Trophoblast cell (in vitro differentiated cells and primary cell): ENCODE measurements around the gene MPP3.
"Not testable (repeated sequence)": the region's sequence is repeated elsewhere in the genome, so short reads cannot be mapped to it uniquely, and the experiment has no call there.

ENCODE experiments used
- DNase-seq, 2 donors: peaks; one replicate each; pipeline ENCODE4 v3.0.0-alpha.2; 2016
- H2AFZ ChIP-seq: 2 replicates; pipeline ENCODE4 v1.6.1; 2013; ENCODE audit warnings: low read length, moderate library complexity, mild to moderate bottlenecking; ENCODE audit not compliant: insufficient read depth, poor library complexity
- H2AK5ac ChIP-seq: 2 replicates; pipeline ENCODE4 v1.6.1; 2013; ENCODE audit warnings: mild to moderate bottlenecking, low read length
- H2BK120ac ChIP-seq: 2 replicates; pipeline ENCODE4 v1.6.1; 2013; ENCODE audit warnings: low read length, mild to moderate bottlenecking, moderate library complexity; ENCODE audit not compliant: insufficient read depth, poor library complexity
- H2BK12ac ChIP-seq: 2 replicates; pipeline ENCODE4 v1.6.1; 2013; ENCODE audit warnings: mild to moderate bottlenecking, low read length, moderate library complexity
- H2BK5ac ChIP-seq: 2 replicates; pipeline ENCODE4 v1.6.1; 2013; ENCODE audit warnings: low read length, low read depth, moderate library complexity, mild to moderate bottlenecking; ENCODE audit not compliant: poor library complexity
- H3K14ac ChIP-seq: 2 replicates; pipeline ENCODE4 v1.6.1; 2013; ENCODE audit warnings: mild to moderate bottlenecking, low read length
- H3K18ac ChIP-seq: 2 replicates; pipeline ENCODE4 v1.6.1; 2013; ENCODE audit warnings: mild to moderate bottlenecking, low read length
- H3K23ac ChIP-seq: 2 replicates; pipeline ENCODE4 v1.6.1; 2013; ENCODE audit warnings: low read length
- H3K27ac ChIP-seq: 2 replicates; pipeline ENCODE4 v1.5.1; 2013; ENCODE audit warnings: low read depth, mild to moderate bottlenecking, inconsistent platforms, low read length, moderate library complexity
- H3K27me3 ChIP-seq: 2 replicates; pipeline ENCODE4 v1.6.1; 2013; ENCODE audit warnings: inconsistent platforms, mild to moderate bottlenecking, low read length, moderate library complexity; ENCODE audit not compliant: insufficient read depth
- H3K36me3 ChIP-seq, 2 experiments: 1 replicate in 1 of 2; 2 replicates in 1 of 2; pipeline ENCODE4 v1.6.1; 2013; ENCODE audit warnings: low read length in 2 of 2, mild to moderate bottlenecking in 2 of 2, moderate library complexity in 1 of 2; ENCODE audit not compliant: insufficient read depth in 2 of 2, control insufficient read depth in 1 of 2
- H3K4ac ChIP-seq: 2 replicates; pipeline ENCODE4 v1.6.1; 2013; ENCODE audit warnings: low read depth, mild to moderate bottlenecking, low read length, moderate library complexity
- H3K4me1 ChIP-seq, 2 experiments: 1 replicate in 1 of 2; 2 replicates in 1 of 2; pipeline ENCODE4 v1.6.1; 2013; ENCODE audit warnings: low read length in 2 of 2, mild to moderate bottlenecking in 2 of 2, moderate library complexity in 1 of 2; ENCODE audit not compliant: insufficient read depth in 2 of 2, control insufficient read depth in 1 of 2
- H3K4me2 ChIP-seq: 2 replicates; pipeline ENCODE4 v1.6.1; 2013; ENCODE audit warnings: inconsistent platforms, mild to moderate bottlenecking, low read length, moderate library complexity
- H3K4me3 ChIP-seq: 2 replicates; pipeline ENCODE4 v1.5.1; 2013; ENCODE audit warnings: mild to moderate bottlenecking, low read depth, low read length, inconsistent platforms
- H3K79me1 ChIP-seq: one replicate; pipeline ENCODE4 v1.6.1; 2013; ENCODE audit warnings: low read length
- H3K79me2 ChIP-seq: 2 replicates; pipeline ENCODE4 v1.6.1; 2013; ENCODE audit warnings: low read length, mild to moderate bottlenecking; ENCODE audit not compliant: control insufficient read depth, insufficient read depth, poor library complexity
- H3K9ac ChIP-seq: 2 replicates; pipeline ENCODE4 v1.6.1; 2013; ENCODE audit warnings: mild to moderate bottlenecking, low read length
- H3K9me3 ChIP-seq: 2 replicates; pipeline ENCODE4 v1.6.1; 2013; ENCODE audit warnings: low read depth, mild to moderate bottlenecking, control low read depth, inconsistent platforms, low read length; ENCODE audit not compliant: insufficient read depth
- H4K12ac ChIP-seq: 2 replicates; pipeline ENCODE4 v1.6.1; 2013; ENCODE audit warnings: low read depth, mild to moderate bottlenecking, low read length, moderate library complexity
- H4K8ac ChIP-seq: 2 replicates; pipeline ENCODE4 v1.6.1; 2013; ENCODE audit warnings: low read depth, mild to moderate bottlenecking, low read length, moderate library complexity
- H4K91ac ChIP-seq: one replicate; pipeline ENCODE4 v1.6.1; 2013; ENCODE audit warnings: low read depth, mild to moderate bottlenecking, low read length, moderate library complexity
- WGBS: extraction: QIAGEN DNeasy Blood & Tissue Kit; methylation state at CpG from one replicate; pipeline ENCODE4 v1.1.7; 2013; ENCODE audit warnings: missing lambda C conversion rate; ENCODE audit not compliant: insufficient read length, insufficient coverage; ENCODE audit errors: extremely low coverage; 5-methylcytosine and 5-hydroxymethylcytosine counted together

MPP3 gene

DNA sequence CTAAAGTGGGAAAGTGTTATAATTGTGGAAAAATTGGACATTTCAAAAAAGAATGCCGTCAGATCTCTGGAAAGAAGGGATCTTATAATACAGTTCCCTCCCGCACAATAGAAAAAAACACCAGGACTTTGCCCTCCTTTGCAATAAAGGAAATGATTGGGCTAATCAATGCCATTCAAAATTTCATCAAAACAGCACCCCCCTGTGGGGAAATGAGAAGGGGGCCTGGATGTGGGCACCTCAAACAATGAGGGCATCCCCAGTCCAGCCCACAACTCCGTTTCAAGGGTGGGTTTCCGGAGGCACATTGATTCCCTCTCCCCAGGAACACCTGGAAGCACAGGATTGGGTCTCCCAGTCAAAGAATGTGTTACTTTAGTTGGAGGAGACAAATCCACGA lies 40.1 kb upstream of the MPP3 start:
- H2BK5ac ChIP-seq: no peak overlapping the region
- no peak overlapping the region for H3K23ac ChIP-seq
- no peak overlapping the region for H2AK5ac ChIP-seq
- H3K18ac ChIP-seq: no peak overlapping the region
- no peaks in the 10 kb centered on the region for H3K27me3 ChIP-seq
- H4K8ac ChIP-seq: no peak overlapping the region
- H4K91ac ChIP-seq: no peak overlapping the region
- no peak overlapping the region for H3K27ac ChIP-seq
- no peak overlapping the region for H4K12ac ChIP-seq
- H3K14ac ChIP-seq: no peak overlapping the region
- no peak overlapping the region for H2AFZ ChIP-seq
- no peaks in the 10 kb centered on the region for H3K4me1 ChIP-seq
- H3K4ac ChIP-seq: no peak overlapping the region
- no peaks in the 10 kb centered on the region for H3K79me2 ChIP-seq
- DNase-seq: no peak
- no peak overlapping the region for H3K4me3 ChIP-seq
- H2BK120ac ChIP-seq: no peak overlapping the region
- no peaks in the 10 kb centered on the region for H3K9me3 ChIP-seq
- H3K36me3 ChIP-seq: no peaks in the 10 kb centered on the region
- H3K4me2 ChIP-seq: no peak overlapping the region
- no peak overlapping the region for H2BK12ac ChIP-seq
- no peak overlapping the region for H3K9ac ChIP-seq
- no CpG with 5 or more reads among the region's 5 CpGs for WGBS
- H3K79me1 ChIP-seq: no peaks in the 10 kb centered on the region

DNA sequence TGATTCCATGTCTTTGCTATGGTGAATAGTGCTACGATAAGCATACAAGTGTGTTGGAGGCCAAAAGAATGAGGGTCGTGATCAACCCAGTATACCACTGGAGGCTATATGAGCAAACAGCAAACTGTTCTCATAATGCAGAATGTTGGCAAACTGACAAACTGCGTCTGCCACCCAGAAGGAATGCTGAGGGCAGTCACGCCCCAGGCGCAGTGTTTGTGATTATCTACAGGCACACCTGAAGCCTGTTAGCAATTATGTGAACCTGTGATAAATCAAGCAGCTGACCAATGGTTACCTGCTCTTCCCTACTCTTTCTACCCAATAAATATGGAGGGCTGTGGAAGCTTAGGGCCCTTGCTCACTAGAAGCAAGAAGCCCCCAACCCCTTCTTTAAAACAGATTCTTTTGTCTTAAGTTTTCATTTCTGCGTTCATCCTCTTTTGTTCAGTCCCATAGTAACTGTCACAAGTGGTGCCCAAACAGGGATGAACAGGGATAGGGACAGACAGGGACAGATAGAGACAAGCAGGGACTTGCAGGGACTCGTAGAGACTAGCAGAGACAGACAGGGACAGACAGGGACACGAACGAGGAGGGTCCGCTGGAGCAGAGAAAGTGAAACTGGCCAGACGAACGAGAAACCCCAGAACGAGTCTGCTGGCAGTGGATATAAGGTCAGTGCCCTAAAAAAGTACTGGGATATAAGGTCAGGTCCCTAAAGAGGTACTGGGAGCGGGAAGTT lies 39.2 kb upstream of the MPP3 start:
- H2BK12ac ChIP-seq: no peak overlapping the region
- H4K12ac ChIP-seq: no peak overlapping the region
- no peak overlapping the region for H3K18ac ChIP-seq
- H3K9me3 ChIP-seq: no peaks in the 10 kb centered on the region
- no peaks in the 10 kb centered on the region for H3K27me3 ChIP-seq
- no peak overlapping the region for H4K8ac ChIP-seq
- H3K4me3 ChIP-seq: no peak overlapping the region
- H3K27ac ChIP-seq: no peak overlapping the region
- no peak overlapping the region for H3K23ac ChIP-seq
- H2AK5ac ChIP-seq: no peak overlapping the region
- no peak overlapping the region for H3K9ac ChIP-seq
- peak; percentile 88 to 93 for DNase-seq
- no peak overlapping the region for H3K4me2 ChIP-seq
- no peak overlapping the region for H2AFZ ChIP-seq
- no peaks in the 10 kb centered on the region for H3K79me2 ChIP-seq
- no peak overlapping the region for H2BK120ac ChIP-seq
- no peak overlapping the region for H3K14ac ChIP-seq
- no peak overlapping the region for H3K4ac ChIP-seq
- no peaks in the 10 kb centered on the region for H3K36me3 ChIP-seq
- H4K91ac ChIP-seq: no peak overlapping the region
- WGBS: no CpG with 5 or more reads among the region's 14 CpGs
- no peaks in the 10 kb centered on the region for H3K79me1 ChIP-seq
- H3K4me1 ChIP-seq: no peaks in the 10 kb centered on the region
- H2BK5ac ChIP-seq: no peak overlapping the region

- not testable (repeated sequence) for H3K36me3 ChIP-seq, H3K9ac ChIP-seq, H3K4ac ChIP-seq, H3K9me3 ChIP-seq, H3K4me1 ChIP-seq, H4K8ac ChIP-seq, H3K27me3 ChIP-seq, H2BK5ac ChIP-seq, H3K79me2 ChIP-seq, H2AK5ac ChIP-seq, DNase-seq, H3K79me1 ChIP-seq, H4K91ac ChIP-seq, H2BK12ac ChIP-seq, H3K4me3 ChIP-seq, H3K23ac ChIP-seq, H4K12ac ChIP-seq, H3K14ac ChIP-seq, H3K27ac ChIP-seq, H2BK120ac ChIP-seq, H3K18ac ChIP-seq, H2AFZ ChIP-seq, H3K4me2 ChIP-seq
- no CpG with 5 or more reads among the region's 6 CpGs for WGBS
Observed at GRCh38 chr17:43869031-43869430, 36.1 kb upstream of the MPP3 start.

DNA sequence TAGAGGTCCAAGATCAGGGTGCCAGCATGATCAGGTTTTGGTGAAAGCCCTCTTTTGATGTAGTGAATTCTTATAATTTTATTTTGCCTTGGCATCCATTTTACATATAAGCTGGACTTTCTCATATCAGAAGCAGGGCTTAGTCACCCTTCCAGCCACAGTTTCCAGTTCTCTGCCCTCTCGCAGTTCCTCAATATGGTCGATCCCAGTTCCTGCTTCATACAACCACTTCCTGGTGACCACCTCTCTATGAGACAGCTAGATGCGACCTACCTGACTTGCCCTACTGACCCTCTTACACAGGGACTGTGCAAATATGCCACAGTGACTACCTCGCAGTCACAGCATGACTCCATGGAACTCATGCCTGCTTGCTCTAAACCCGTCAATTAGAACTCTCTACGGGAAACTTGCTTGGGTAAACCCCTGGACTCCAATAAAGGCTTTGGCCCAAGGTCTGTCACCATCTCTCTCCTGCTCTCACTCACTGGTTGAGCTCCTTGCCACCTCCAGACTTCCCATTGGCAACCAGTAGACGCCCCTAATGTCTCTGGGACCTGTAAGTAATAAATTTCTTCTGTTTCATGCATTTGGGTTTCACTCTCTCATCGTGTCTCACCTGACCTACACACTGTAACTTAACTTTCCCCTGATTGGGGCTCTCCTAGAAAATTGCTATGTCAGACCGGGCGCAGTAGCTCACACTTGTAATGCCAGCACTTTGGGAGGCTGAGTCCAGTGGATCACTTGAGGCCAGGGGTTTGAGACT lies 35.5 kb upstream of the MPP3 start:
- H3K4ac ChIP-seq: no peak overlapping the region
- H3K4me2 ChIP-seq: no peak overlapping the region
- no peaks in the 10 kb centered on the region for H3K27me3 ChIP-seq
- H4K8ac ChIP-seq: no peak overlapping the region
- H3K36me3 ChIP-seq: no peaks in the 10 kb centered on the region
- no peaks in the 10 kb centered on the region for H3K79me1 ChIP-seq
- H2BK120ac ChIP-seq: no peak overlapping the region
- H2AK5ac ChIP-seq: no peak overlapping the region
- H4K91ac ChIP-seq: no peak overlapping the region
- no peak overlapping the region for H3K18ac ChIP-seq
- no peak overlapping the region for H2AFZ ChIP-seq
- no peak overlapping the region for H3K9ac ChIP-seq
- H3K4me3 ChIP-seq: no peak overlapping the region
- H4K12ac ChIP-seq: no peak overlapping the region
- no CpG with 5 or more reads among the region's 10 CpGs for WGBS
- DNase-seq: no peak
- H3K23ac ChIP-seq: no peak overlapping the region
- no peaks in the 10 kb centered on the region for H3K4me1 ChIP-seq
- H2BK5ac ChIP-seq: no peak overlapping the region
- H3K79me2 ChIP-seq: no peaks in the 10 kb centered on the region
- H3K14ac ChIP-seq: no peak overlapping the region
- H3K27ac ChIP-seq: no peak overlapping the region
- H2BK12ac ChIP-seq: no peak overlapping the region
- H3K9me3 ChIP-seq: no peaks in the 10 kb centered on the region
